H1 (cell line): ENCODE data around the gene EPRS1. TPM values are rescaled to one million over a fixed set of nuclear protein-coding genes. Genes with fewer than 3 reads are reported as not detected.
"Not testable (repeated sequence)": the region's sequence is repeated elsewhere in the genome, so short reads cannot be mapped to it uniquely, and the experiment has no call there.

Experiments used
- CTCF ChIA-PET: fragments of 300-600 bp; sonication (Branson Sonifier 250); formaldehyde crosslinking; loops from one replicate; lab custom pipeline; 2021; ENCODE audit not compliant: partially characterized antibody; lab: Charles Lee
- POLR2A ChIA-PET: fragments of 300-600 bp; sonication (Branson Sonifier 250); formaldehyde crosslinking; loops from one replicate; lab custom pipeline; 2021; ENCODE audit warnings: inconsistent platforms; ENCODE audit not compliant: partially characterized antibody; lab: Charles Lee
- DNase-seq, 2 experiments: peaks; one replicate each; pipeline versions ENCODE4 v3.0.0 to v3.0.0-alpha.2; 2010 to 2022; ENCODE audit warnings: low spot score in 2 of 2, low read depth in 1 of 2, mixed read lengths in 1 of 2
- FAIRE-seq: peaks from 2 replicates; lab custom pipeline; 2011; peaks lifted over from hg19 to GRCh38; lab: Jason Lieb, UNC
- H2AFZ ChIP-seq: 2 replicates; pipeline ENCODE4 v1.8.1; 2012; ENCODE audit warnings: low read length, inconsistent platforms
- H2AK5ac ChIP-seq: 2 replicates; pipeline ENCODE4 v1.6.1; 2013; ENCODE audit warnings: low read depth, low read length
- H2BK120ac ChIP-seq: replicated peaks from 2 replicates; pipeline ENCODE3; 2013; ENCODE audit warnings: low read depth, low read length, inconsistent platforms
- H2BK12ac ChIP-seq: 2 replicates; pipeline ENCODE4 v1.6.1; 2013; ENCODE audit warnings: low read depth, low read length
- H2BK15ac ChIP-seq: 2 replicates; pipeline ENCODE4 v1.6.1; 2013; ENCODE audit warnings: low read length
- H2BK20ac ChIP-seq: 2 replicates; pipeline ENCODE4 v1.6.1; 2013; ENCODE audit warnings: low read length
- H2BK5ac ChIP-seq: 2 replicates; pipeline ENCODE4 v1.6.1; 2013; ENCODE audit warnings: low read depth, low read length
- H3K14ac ChIP-seq: 2 replicates; pipeline ENCODE4 v1.6.1; 2013; ENCODE audit warnings: inconsistent platforms; ENCODE audit not compliant: insufficient read length
- H3K18ac ChIP-seq: 2 replicates; pipeline ENCODE4 v1.6.1; 2013; ENCODE audit warnings: low read length; ENCODE audit errors: extremely low read depth
- H3K23ac ChIP-seq: 2 replicates; pipeline ENCODE4 v1.6.1; 2013; ENCODE audit warnings: inconsistent platforms; ENCODE audit not compliant: insufficient read length
- H3K23me2 ChIP-seq: 2 replicates; pipeline ENCODE4 v1.6.1; 2013; ENCODE audit warnings: low read depth, low read length
- H3K27ac ChIP-seq: 2 replicates; pipeline ENCODE4 v1.6.1; 2011; ENCODE audit warnings: low read depth, low read length, inconsistent platforms
- H3K27me3 ChIP-seq, 4 experiments: replicated peaks in 1 of 4; 1 replicate in 1 of 4; 2 replicates in 3 of 4; pipeline versions ENCODE4 v1.6.1 to v1.8.1; 2011 to 2013; ENCODE audit warnings: low read length in 3 of 4, mild to moderate bottlenecking in 3 of 4, inconsistent platforms in 2 of 4, mixed read lengths in 2 of 4, moderate library complexity in 1 of 4; ENCODE audit not compliant: control insufficient read depth in 3 of 4, insufficient read depth in 3 of 4; ENCODE audit errors: extremely low read depth in 1 of 4
- H3K36me3 ChIP-seq, 4 experiments: 2 replicates each; pipeline versions ENCODE4 v1.6.1 to v1.8.1; 2011 to 2013; ENCODE audit warnings: mild to moderate bottlenecking in 4 of 4, low read length in 3 of 4, moderate library complexity in 2 of 4, control low read depth in 1 of 4, inconsistent platforms in 1 of 4; ENCODE audit not compliant: insufficient read depth in 4 of 4, control insufficient read depth in 2 of 4
- H3K4ac ChIP-seq: replicated peaks from 2 replicates; pipeline ENCODE3; 2013; ENCODE audit warnings: low read length, low read depth, mixed read lengths, inconsistent platforms; ENCODE audit not compliant: insufficient read length
- H3K4me1 ChIP-seq, 4 experiments: replicated peaks in 1 of 4; 1 replicate in 1 of 4; 2 replicates in 3 of 4; pipeline versions ENCODE4 v1.6.1 to v1.8.1; 2011 to 2013; ENCODE audit warnings: low read length in 3 of 4, inconsistent platforms in 2 of 4, mixed read lengths in 1 of 4; ENCODE audit not compliant: insufficient read depth in 4 of 4, control insufficient read depth in 3 of 4
- H3K4me2 ChIP-seq, 2 experiments: 2 replicates each; pipeline versions ENCODE4 v1.6.1 to v1.8.1; 2011 to 2013; ENCODE audit warnings: low read depth in 2 of 2, low read length in 2 of 2, control low read depth in 1 of 2, inconsistent platforms in 1 of 2, mild to moderate bottlenecking in 1 of 2; ENCODE audit not compliant: insufficient read depth in 1 of 2
- H3K4me3 ChIP-seq, 4 experiments: fragments of 200-600, 300-600 bp in 1 of 4; sonication (generic), shearing (Covaris generic), sonication (Bioruptor Twin) in 1 of 4; 2 replicates each; pipeline versions ENCODE4 v1.5.1 to v1.8.1; 2011 to 2016; ENCODE audit warnings: low read length in 4 of 4, low read depth in 3 of 4, control low read depth in 2 of 4, inconsistent platforms in 2 of 4, mild to moderate bottlenecking in 2 of 4, mixed read lengths in 1 of 4, moderate library complexity in 1 of 4; ENCODE audit not compliant: insufficient read depth in 2 of 4; ENCODE audit errors: extremely low read depth in 1 of 4
- H3K56ac ChIP-seq: replicated peaks from 2 replicates; pipeline ENCODE3; 2013; ENCODE audit warnings: low read depth, mild to moderate bottlenecking, mixed read lengths, low read length, inconsistent platforms; ENCODE audit not compliant: insufficient read length
- H3K79me1 ChIP-seq: 2 replicates; pipeline ENCODE4 v1.6.1; 2013; ENCODE audit warnings: low read depth, low read length, control low read depth
- H3K79me2 ChIP-seq, 2 experiments: 2 replicates each; pipeline versions ENCODE4 v1.6.1 to v1.8.1; 2012 to 2013; ENCODE audit warnings: low read length in 2 of 2, mild to moderate bottlenecking in 2 of 2, inconsistent platforms in 1 of 2; ENCODE audit not compliant: insufficient read depth in 2 of 2, control insufficient read depth in 1 of 2
- H3K9ac ChIP-seq, 4 experiments: replicated peaks in 1 of 4; 1 replicate in 1 of 4; 2 replicates in 3 of 4; pipeline versions ENCODE4 v1.6.1 to v1.8.1; 2011 to 2013; ENCODE audit warnings: low read depth in 3 of 4, low read length in 3 of 4, control low read depth in 2 of 4, mild to moderate bottlenecking in 2 of 4, moderate library complexity in 2 of 4, inconsistent platforms in 1 of 4; ENCODE audit errors: extremely low read depth in 1 of 4
- H3K9me3 ChIP-seq, 2 experiments: 2 replicates each; pipeline versions ENCODE4 v1.6.1 to v1.8.1; 2012 to 2013; ENCODE audit warnings: mild to moderate bottlenecking in 2 of 2, moderate library complexity in 2 of 2, control low read depth in 1 of 2, inconsistent platforms in 1 of 2, low read depth in 1 of 2, low read length in 1 of 2, mixed read lengths in 1 of 2; ENCODE audit not compliant: insufficient read depth in 2 of 2
- H4K20me1 ChIP-seq, 2 experiments: replicated peaks in 1 of 2; 2 replicates each; pipeline versions ENCODE3 to v1.8.1; 2011 to 2013; ENCODE audit warnings: inconsistent platforms in 2 of 2, low read length in 2 of 2, mild to moderate bottlenecking in 1 of 2; ENCODE audit not compliant: insufficient read depth in 2 of 2, control insufficient read depth in 1 of 2
- H4K5ac ChIP-seq: 2 replicates; pipeline ENCODE4 v1.6.1; 2013; ENCODE audit warnings: low read length, low read depth, mixed read lengths, inconsistent platforms; ENCODE audit not compliant: insufficient read length
- H4K8ac ChIP-seq: 2 replicates; pipeline ENCODE4 v1.8.0; 2013; ENCODE audit warnings: mild to moderate bottlenecking, moderate library complexity, low read length, inconsistent platforms; ENCODE audit not compliant: insufficient read depth; ENCODE audit errors: extremely low read depth
- H4K91ac ChIP-seq: replicated peaks from 2 replicates; pipeline ENCODE3; 2013; ENCODE audit warnings: low read length, mixed read lengths, inconsistent platforms; ENCODE audit not compliant: insufficient read length
- RFX5 ChIP-seq: IDR thresholded peaks from 2 replicates; pipeline ENCODE4 v1.6.1; 2011; ENCODE audit warnings: low read depth, low read length, improper control_type of control experiment, borderline replicate concordance
- SP2 ChIP-seq: IDR thresholded peaks from 2 replicates; pipeline ENCODE4 v1.6.1; 2012; ENCODE audit warnings: mild to moderate bottlenecking, low read length, inconsistent platforms
- ZNF274 ChIP-seq: IDR thresholded peaks from 2 replicates; pipeline ENCODE4 v1.7.0; 2012; ENCODE audit warnings: low read length, borderline replicate concordance; ENCODE audit errors: extremely low read depth
- WGBS, 2 experiments: shearing (Covaris generic) in 1 of 2; methylation state at CpG; one replicate each; pipeline versions ENCODE4 v1.1.6 to v1.1.7; 2013 to 2015; ENCODE audit warnings: low lambda C conversion rate in 2 of 2, mixed read lengths in 2 of 2, inconsistent platforms in 1 of 2, low coverage in 1 of 2, missing lambda C conversion rate in 1 of 2; ENCODE audit not compliant: insufficient replicate concordance in 2 of 2, insufficient coverage in 1 of 2, insufficient read length in 1 of 2; ENCODE audit errors: extremely low coverage in 1 of 2, missing lambda C conversion rate in 1 of 2; 5-methylcytosine and 5-hydroxymethylcytosine counted together
- polyA plus RNA-seq, 7 experiments: library from polyadenylated mRNA; depleted of rRNA in 3 of 7; stranded (reverse) in 5 of 7; unstranded in 2 of 7; fragments of >200 nt in 5 of 7; fragments of 200-250 nt in 2 of 7; gene quantifications; 1 replicate in 5 of 7; 2 replicates in 1 of 7; 4 replicates in 1 of 7; pipeline versions ENCODE4 v1.2.1 to v1.2.3, GENCODE V29; 2011 to 2013; ENCODE audit warnings: missing spikeins in 2 of 7, mixed read lengths in 2 of 7
- total RNA-seq: library from RNA; stranded (reverse); fragmentation: NEBNext Ultra II Directional; extraction: Animal tissue kit (Norgen Biotek cat#: 25700); gene quantifications from 2 replicates; pipeline ENCODE4 v1.2.1, GENCODE V29; 2021
- TF ChIP-seq, protein P1 (sequence below): IDR thresholded peaks from 2 replicates; pipeline ENCODE4 v1.6.1; 2012; ENCODE audit warnings: low read length, inconsistent platforms

The EPRS1 gene
- total and polyA plus RNA-seq, 2 of the 8 experiments (the other 6 are each of a cell fraction or from before 2014, with no cell fraction given): 38.4 to 171 TPM

DNA sequence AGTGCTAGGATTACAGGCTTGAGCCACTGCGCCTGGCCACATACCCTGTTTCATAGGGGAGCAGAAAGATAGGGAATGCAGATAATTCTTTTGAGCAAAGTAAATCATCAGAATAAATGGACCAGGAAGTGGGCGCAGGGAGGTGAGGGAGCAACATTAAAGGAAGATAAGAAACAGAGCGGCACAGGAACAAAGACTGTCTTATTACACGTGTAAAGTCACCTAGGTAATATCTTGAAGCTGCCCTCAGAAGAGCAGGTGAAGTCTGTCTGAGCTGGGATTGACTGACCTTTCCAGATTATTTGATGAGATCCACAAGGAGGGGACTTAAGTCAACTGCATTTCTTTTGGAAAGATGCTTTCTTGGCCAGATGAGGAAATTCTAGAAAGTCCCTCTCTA, 7.7 kb downstream of the EPRS1 start (continued):
- TF ChIP-seq, protein P1, sequence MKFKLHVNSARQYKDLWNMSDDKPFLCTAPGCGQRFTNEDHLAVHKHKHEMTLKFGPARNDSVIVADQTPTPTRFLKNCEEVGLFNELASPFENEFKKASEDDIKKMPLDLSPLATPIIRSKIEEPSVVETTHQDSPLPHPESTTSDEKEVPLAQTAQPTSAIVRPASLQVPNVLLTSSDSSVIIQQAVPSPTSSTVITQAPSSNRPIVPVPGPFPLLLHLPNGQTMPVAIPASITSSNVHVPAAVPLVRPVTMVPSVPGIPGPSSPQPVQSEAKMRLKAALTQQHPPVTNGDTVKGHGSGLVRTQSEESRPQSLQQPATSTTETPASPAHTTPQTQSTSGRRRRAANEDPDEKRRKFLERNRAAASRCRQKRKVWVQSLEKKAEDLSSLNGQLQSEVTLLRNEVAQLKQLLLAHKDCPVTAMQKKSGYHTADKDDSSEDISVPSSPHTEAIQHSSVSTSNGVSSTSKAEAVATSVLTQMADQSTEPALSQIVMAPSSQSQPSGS: no peak
- TF ChIP-seq ZNF274: no peak
- no peak for TF ChIP-seq SP2
- no peak for TF ChIP-seq RFX5
- TF ChIP-seq, all 59 proteins: peak for 0

DNA sequence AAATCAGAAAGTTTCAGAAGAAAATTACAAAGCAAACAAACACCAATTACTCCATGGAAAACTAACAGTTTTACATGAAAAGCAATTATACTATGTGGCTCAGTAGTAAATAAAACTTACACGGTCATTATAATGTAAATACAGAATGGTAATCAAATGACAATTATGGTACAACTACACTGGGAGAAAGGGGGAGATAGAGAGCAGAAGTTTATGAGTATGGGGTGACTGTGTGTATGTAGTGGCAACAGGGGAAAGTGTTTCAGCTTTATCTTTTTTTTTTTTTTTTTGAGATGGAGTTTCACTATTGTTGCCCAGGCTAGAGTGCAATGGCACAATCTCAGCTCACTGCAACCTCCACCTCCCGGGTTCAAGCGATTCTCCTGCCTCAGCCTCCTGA, 8.5 kb downstream of the EPRS1 start:
- FAIRE-seq, H4K91ac ChIP-seq, H3K27me3 ChIP-seq, H3K23ac ChIP-seq, H2AK5ac ChIP-seq, H3K9me3 ChIP-seq, H3K23me2 ChIP-seq, H2BK120ac ChIP-seq, H3K27ac ChIP-seq, H3K4me3 ChIP-seq, H4K20me1 ChIP-seq, H3K4ac ChIP-seq, H3K18ac ChIP-seq, H2BK15ac ChIP-seq, DNase-seq, H2BK12ac ChIP-seq, H4K8ac ChIP-seq, H2BK5ac ChIP-seq, H3K56ac ChIP-seq, H3K79me1 ChIP-seq, H3K14ac ChIP-seq, H3K9ac ChIP-seq, H2BK20ac ChIP-seq, H3K4me2 ChIP-seq, H3K4me1 ChIP-seq, H4K5ac ChIP-seq, H2AFZ ChIP-seq: not testable (repeated sequence)
- 88% methylated on average over 3 of the region's 3 CpGs; no CpG with 5 or more reads in 1 of the 2 experiments for WGBS, 2 experiments
- POLR2A ChIA-PET: interaction anchor here (1.1 kb wide), 1 partner anchor 15 kb away, joined by 3 read pairs; no protein-coding TSS in a partner anchor
- CTCF ChIA-PET: interaction anchor here (1.2 to 2.1 kb wide), 2 partner anchors 11 to 46 kb away, joined by 3 to 7 read pairs; no protein-coding TSS in a partner anchor
- peaks cover 0 to 25% (median 14%) of the 10 kb centered on the region in 4 experiments; a peak in 5 of 8 replicates for H3K36me3 ChIP-seq
- peaks cover 0 to 48% of the 10 kb centered on the region in 2 experiments; a peak in 3 of 4 replicates for H3K79me2 ChIP-seq
